CD4-positive, CD25-positive, alpha-beta regulatory T cell (primary cell): ENCODE data around the gene ZP2. TPM values are rescaled to one million over a fixed set of nuclear protein-coding genes. Genes with fewer than 3 reads are reported as not detected.

Experiments used
- ATAC-seq, 2 donors: fragments of 150-1000 bp; cut with Tn5 transposase; one replicate each; pipeline ENCODE4 v1.10.0; 2021; ENCODE audit warnings: low read depth in 2 of 2, moderate number of reproducible peaks in 2 of 2, moderate library complexity in 1 of 2
- DNase-seq, 3 donors: peaks; one replicate each; pipeline versions ENCODE4 v3.0.0 to v3.0.0-alpha.2; 2012 to 2022; ENCODE audit warnings: mixed read lengths in 1 of 3
- H3K27ac ChIP-seq: one replicate; pipeline ENCODE4 v1.7.0; 2013; ENCODE audit warnings: mild to moderate bottlenecking, low read length; ENCODE audit not compliant: insufficient read depth, poor library complexity, severe bottlenecking
- H3K27me3 ChIP-seq: one replicate; pipeline ENCODE4 v1.7.0; 2013; ENCODE audit warnings: low read length; ENCODE audit not compliant: control insufficient read depth, insufficient read depth
- H3K36me3 ChIP-seq: one replicate; pipeline ENCODE4 v1.7.0; 2013; ENCODE audit warnings: mild to moderate bottlenecking, low read length, moderate library complexity; ENCODE audit not compliant: control insufficient read depth, insufficient read depth
- H3K4me1 ChIP-seq: 2 replicates; pipeline ENCODE4 v1.7.0; 2013; ENCODE audit warnings: mild to moderate bottlenecking, low read length; ENCODE audit not compliant: insufficient read depth, control insufficient read depth, poor library complexity, severe bottlenecking
- H3K4me3 ChIP-seq: one replicate; pipeline ENCODE4 v1.7.0; 2013; ENCODE audit warnings: low read depth, mild to moderate bottlenecking, low read length, moderate library complexity
- H3K9me3 ChIP-seq, 2 experiments: 1 replicate in 1 of 2; 2 replicates in 1 of 2; pipeline ENCODE4 v1.7.0; 2013; ENCODE audit warnings: low read length in 2 of 2, mild to moderate bottlenecking in 1 of 2, moderate library complexity in 1 of 2; ENCODE audit not compliant: control insufficient read depth in 2 of 2
- H3K27ac Mint-ChIP-seq, 3 donors: one replicate each; pipeline ENCODE4 v1.8.0; 2020 to 2022; ENCODE audit warnings: mild to moderate bottlenecking in 3 of 3, mixed read lengths in 3 of 3, moderate library complexity in 2 of 3
- H3K27me3 Mint-ChIP-seq: one replicate; pipeline ENCODE4 v1.8.0; 2022; ENCODE audit warnings: mild to moderate bottlenecking, mixed read lengths
- H3K36me3 Mint-ChIP-seq: one replicate; pipeline ENCODE4 v1.8.0; 2020; ENCODE audit warnings: mixed read lengths
- H3K4me1 Mint-ChIP-seq, 4 donors: one replicate each; pipeline ENCODE4 v1.8.0; 2020 to 2022; ENCODE audit warnings: mixed read lengths in 4 of 4, mild to moderate bottlenecking in 1 of 4
- H3K4me3 Mint-ChIP-seq, 4 donors: one replicate each; pipeline ENCODE4 v1.8.0; 2020 to 2022; ENCODE audit warnings: mild to moderate bottlenecking in 4 of 4, mixed read lengths in 4 of 4, moderate library complexity in 3 of 4
- H3K9me3 Mint-ChIP-seq, 7 donors: one replicate each; pipeline ENCODE4 v1.8.0; 2020 to 2022; ENCODE audit warnings: mixed read lengths in 7 of 7, mild to moderate bottlenecking in 3 of 7, moderate library complexity in 2 of 7
- polyA plus RNA-seq, 4 donors: library from polyadenylated mRNA; unstranded; fragments of 300-500 nt; fragmentation: Illumina TruSeq; gene quantifications; one replicate each; pipeline ENCODE4 v1.2.3, GENCODE V29; 2021
- total RNA-seq: library from RNA; stranded (reverse); gene quantifications from one replicate; pipeline ENCODE4 v1.2.3, GENCODE V29; 2022

ZP2 gene
- total and polyA plus RNA-seq, 5 donors from 2014 or later, result not detected

DNA sequence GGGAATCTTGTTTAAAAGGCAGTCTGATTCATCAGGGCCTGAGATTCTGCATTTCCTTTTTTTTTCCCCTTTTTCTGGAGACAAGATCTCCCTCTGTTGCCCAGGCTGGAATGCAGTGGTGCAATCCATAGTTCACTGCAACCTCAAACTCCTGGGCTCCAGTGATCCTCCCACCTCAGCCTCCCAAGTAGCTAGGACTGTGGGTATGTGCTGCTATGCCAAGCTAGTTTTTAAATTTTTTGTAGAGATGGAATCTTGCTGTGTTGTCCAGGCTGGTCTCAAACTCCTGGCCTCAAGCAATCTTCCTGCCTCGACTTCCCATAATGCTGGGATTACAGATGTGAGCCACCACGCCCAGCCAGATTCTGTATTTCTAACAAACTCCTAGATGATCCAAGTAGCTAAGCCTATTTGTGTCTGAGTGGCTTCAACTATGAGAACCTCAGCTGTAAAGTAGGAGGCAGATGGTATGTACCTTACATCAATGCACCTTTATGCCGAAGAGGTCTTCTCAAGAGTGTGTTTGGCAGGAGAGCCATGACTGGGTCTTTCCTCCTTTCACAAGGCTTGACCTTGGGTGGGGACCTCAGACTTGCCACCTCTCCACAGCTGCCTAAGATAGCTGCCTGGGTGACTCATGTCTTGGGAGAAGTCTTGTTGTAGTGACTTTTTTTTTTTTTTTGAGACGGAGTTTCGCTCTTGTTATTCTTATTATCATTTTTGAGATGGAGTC lies 42.0 kb downstream of the ZP2 start:
- Mint-ChIP-seq H3K36me3 (peaks cover 35% of the 10 kb centered on the region), H3K27ac (no peak overlapping the region), H3K4me1 (peaks cover 5 to 11% (median 7%) of the 10 kb centered on the region in 4 donors), H3K4me3 (no peak overlapping the region), H3K27me3 (no peaks in the 10 kb centered on the region), H3K9me3 (peaks cover 0 to 4% (median 0%) of the 10 kb centered on the region in 7 donors)
- DNase-seq (no peak), ATAC-seq (no peak)
- H3K27me3 ChIP-seq, result no peaks in the 10 kb centered on the region
- H3K9me3 ChIP-seq, result no peaks in the 10 kb centered on the region
- H3K36me3 ChIP-seq, result peaks cover 43% of the 10 kb centered on the region
- no peaks in the 10 kb centered on the region for H3K4me1 ChIP-seq
- no peak overlapping the region for H3K4me3 ChIP-seq
- no peak overlapping the region for H3K27ac ChIP-seq

DNA sequence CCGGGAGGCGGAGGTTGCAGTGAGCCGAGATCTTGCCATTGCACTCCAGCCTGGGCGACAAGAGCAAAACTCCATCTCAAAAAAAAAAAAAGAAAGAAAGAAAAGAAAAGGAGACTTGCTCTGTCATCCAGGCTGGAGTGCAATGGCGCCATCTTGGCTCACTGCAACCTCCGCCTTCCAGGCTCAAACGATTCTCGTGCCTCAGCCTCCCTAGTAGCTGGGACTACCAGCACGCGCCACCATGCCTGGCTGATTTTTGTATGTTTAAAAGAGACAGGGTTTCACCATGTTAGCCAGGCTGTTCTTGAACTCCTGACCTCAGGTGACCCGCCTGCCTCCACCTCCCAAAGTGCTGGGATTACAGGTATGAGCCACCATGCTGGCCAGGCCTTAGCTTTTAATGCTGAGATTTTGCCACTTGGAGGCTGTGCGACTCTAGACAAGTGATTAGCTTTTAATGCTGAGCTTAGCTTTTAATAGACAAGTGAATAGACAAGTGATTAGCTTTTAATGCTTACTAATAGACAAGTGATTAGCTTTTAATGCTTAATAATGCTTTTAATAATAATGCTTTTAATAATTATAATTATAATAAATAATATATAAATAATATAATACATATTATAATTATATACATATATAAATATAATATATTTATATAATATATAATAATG lies 43.3 kb downstream of the ZP2 start:
- Mint-ChIP-seq H3K4me3 (no peak overlapping the region), H3K27ac (no peak overlapping the region), H3K27me3 (no peaks in the 10 kb centered on the region), H3K9me3 (peaks cover 0 to 4% (median 0%) of the 10 kb centered on the region in 7 donors), H3K4me1 (peaks cover 7 to 11% (median 10%) of the 10 kb centered on the region in 4 donors), H3K36me3 (peaks cover 38% of the 10 kb centered on the region)
- no peak overlapping the region for H3K4me3 ChIP-seq
- no peaks in the 10 kb centered on the region for H3K9me3 ChIP-seq
- no peak for ATAC-seq
- H3K27ac ChIP-seq, result no peak overlapping the region
- H3K4me1 ChIP-seq, result no peaks in the 10 kb centered on the region
- H3K27me3 ChIP-seq, result no peaks in the 10 kb centered on the region
- DNase-seq, result peak in 1 of 3 donors; percentile 20
- peaks cover 38% of the 10 kb centered on the region for H3K36me3 ChIP-seq

DNA sequence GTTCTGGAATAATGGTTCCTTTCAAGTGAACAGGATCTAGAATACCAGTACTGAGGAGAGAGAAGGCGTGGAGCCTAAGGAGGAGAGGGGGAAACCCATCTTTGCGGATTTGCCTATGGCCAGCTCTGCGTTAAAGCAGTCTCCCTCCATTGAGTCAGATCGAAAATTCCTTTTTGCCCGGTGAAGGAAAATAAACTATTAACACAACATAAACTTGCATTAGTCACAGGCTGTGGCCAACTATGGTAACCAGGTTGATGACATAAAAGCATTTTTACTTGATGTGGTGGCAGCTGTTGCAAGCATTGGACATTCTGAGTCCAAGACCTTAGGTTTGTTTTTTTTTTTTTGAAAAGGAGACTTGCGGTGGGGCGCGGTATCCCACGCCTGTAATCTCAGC lies 44.0 kb downstream of the ZP2 start:
- Histone ChIP-seq H3K36me3 (peaks cover 34% of the 10 kb centered on the region), H3K27ac (no peak overlapping the region), H3K27me3 (no peaks in the 10 kb centered on the region), H3K4me3 (no peak overlapping the region), H3K9me3 (no peaks in the 10 kb centered on the region), H3K4me1 (no peaks in the 10 kb centered on the region)
- DNase-seq (no peak), ATAC-seq (no peak)
- Mint-ChIP-seq H3K4me1 (peaks cover 11 to 16% (median 13%) of the 10 kb centered on the region in 4 donors), H3K9me3 (peaks cover 0 to 4% (median 0%) of the 10 kb centered on the region in 7 donors), H3K27me3 (no peaks in the 10 kb centered on the region), H3K36me3 (peaks cover 37% of the 10 kb centered on the region), H3K27ac (no peak overlapping the region), H3K4me3 (no peak overlapping the region)

DNA sequence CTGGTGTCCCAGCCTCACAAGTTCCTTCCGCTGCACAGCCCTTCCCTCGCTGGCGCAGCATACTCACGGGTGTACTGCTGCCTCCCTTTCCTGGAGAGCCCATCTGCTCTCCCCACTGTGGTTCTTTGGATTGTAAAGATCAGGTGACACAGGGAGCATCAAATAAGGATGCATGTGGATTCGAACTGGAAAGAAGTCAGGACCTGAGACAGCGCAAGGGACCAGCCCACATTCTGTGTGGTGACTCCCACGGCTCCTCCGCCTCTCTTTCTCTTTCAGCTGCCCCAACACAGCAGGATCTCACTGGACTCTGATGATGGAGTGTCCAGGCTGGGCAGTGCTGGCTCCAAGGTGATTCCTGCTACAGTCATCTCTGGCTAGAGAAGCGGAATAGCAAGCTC lies 44.8 kb downstream of the ZP2 start:
- H3K9me3 ChIP-seq, result no peaks in the 10 kb centered on the region
- Mint-ChIP-seq H3K27ac (no peak overlapping the region), H3K36me3 (peaks cover 38% of the 10 kb centered on the region), H3K9me3 (peaks cover 0 to 4% (median 0%) of the 10 kb centered on the region in 7 donors), H3K27me3 (no peaks in the 10 kb centered on the region), H3K4me1 (peaks cover 14 to 17% (median 15%) of the 10 kb centered on the region in 4 donors), H3K4me3 (no peak overlapping the region)
- ATAC-seq (no peak), DNase-seq (no peak)
- no peaks in the 10 kb centered on the region for H3K4me1 ChIP-seq
- no peaks in the 10 kb centered on the region for H3K27me3 ChIP-seq
- no peak overlapping the region for H3K27ac ChIP-seq
- peaks cover 30% of the 10 kb centered on the region for H3K36me3 ChIP-seq
- no peak overlapping the region for H3K4me3 ChIP-seq

DNA sequence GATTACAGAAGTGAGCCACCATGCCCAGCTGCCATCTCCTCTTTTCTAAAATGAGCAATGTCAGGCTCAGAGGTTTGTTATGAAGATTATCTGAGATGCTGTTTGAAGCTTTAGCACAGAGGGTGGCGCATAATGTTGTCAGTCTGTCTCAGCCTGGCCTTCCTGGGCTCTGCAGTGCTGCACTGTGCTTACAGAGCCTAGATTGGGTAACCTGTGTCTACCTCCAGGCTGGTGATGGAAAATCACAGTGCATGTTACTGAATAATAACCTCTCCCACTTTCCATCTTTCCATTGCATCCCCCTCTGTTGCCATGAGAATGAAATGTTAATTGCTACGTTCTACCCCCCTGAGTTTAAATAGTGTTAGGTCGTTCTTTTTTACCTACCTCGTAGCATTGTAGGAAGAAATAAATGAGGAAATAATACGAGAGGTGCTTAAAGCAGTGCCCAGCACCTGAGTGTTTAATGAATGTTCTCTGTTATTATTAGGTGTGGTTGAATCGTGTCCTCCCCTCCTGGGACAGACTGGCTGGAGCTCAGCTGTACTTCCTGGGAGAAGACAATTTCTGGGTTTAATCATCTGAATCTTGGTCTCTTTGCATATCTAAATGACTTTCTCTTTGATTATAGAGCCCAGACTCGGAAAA lies 46.7 kb downstream of the ZP2 start:
- peak overlapping the region in 1 of 3 donors; percentile 13 for H3K27ac Mint-ChIP-seq
- Histone ChIP-seq H3K27me3 (no peaks in the 10 kb centered on the region), H3K4me1 (peaks cover 3% of the 10 kb centered on the region), H3K4me3 (no peak overlapping the region), H3K27ac (no peak overlapping the region), H3K9me3 (no peaks in the 10 kb centered on the region), H3K36me3 (peaks cover 20% of the 10 kb centered on the region)
- DNase-seq (no peak), ATAC-seq (no peak)
- no peaks in the 10 kb centered on the region for H3K27me3 Mint-ChIP-seq
- H3K4me1 Mint-ChIP-seq, result peaks cover 13 to 29% (median 26%) of the 10 kb centered on the region in 4 donors
- H3K4me3 Mint-ChIP-seq, result peak overlapping the region in 1 of 4 donors; percentile 43
- peaks cover 0 to 4% (median 0%) of the 10 kb centered on the region in 7 donors for H3K9me3 Mint-ChIP-seq
- peaks cover 38% of the 10 kb centered on the region for H3K36me3 Mint-ChIP-seq

DNA sequence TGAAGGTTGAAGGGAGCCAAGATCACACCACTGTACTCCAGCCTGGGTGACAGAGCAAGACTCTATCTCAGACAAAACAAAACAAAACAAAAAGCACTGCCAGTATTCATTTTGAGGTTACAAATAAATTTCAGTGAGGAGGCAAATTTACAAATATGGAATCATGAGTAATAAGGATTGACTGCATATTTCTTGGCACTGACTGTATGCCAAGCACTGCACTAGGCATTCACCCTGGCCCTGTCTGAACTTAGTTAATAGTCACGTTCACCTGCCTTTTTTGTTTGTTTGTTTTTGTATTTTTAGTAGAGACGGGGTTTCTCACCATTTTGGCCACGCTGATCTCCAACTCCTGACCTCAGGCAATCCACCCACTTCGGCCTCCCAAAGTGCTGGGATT lies 47.8 kb downstream of the ZP2 start:
- H3K27me3 Mint-ChIP-seq, result no peaks in the 10 kb centered on the region
- peak overlapping the region in 2 of 4 donors; percentile 13 to 37 for H3K4me3 Mint-ChIP-seq
- H3K9me3 ChIP-seq, result no peaks in the 10 kb centered on the region
- H3K27ac ChIP-seq, result no peak overlapping the region
- H3K27me3 ChIP-seq, result no peaks in the 10 kb centered on the region
- H3K27ac Mint-ChIP-seq, result peak overlapping the region in 1 of 3 donors; percentile 53
- ATAC-seq, result no peak
- peaks cover 38% of the 10 kb centered on the region for H3K36me3 Mint-ChIP-seq
- H3K4me1 Mint-ChIP-seq, result peaks cover 13 to 38% (median 26%) of the 10 kb centered on the region in 4 donors
- peaks cover 20% of the 10 kb centered on the region for H3K36me3 ChIP-seq
- no peak for DNase-seq
- H3K4me3 ChIP-seq, result no peak overlapping the region
- peaks cover 11% of the 10 kb centered on the region for H3K4me1 ChIP-seq
- H3K9me3 Mint-ChIP-seq, result peaks cover 0 to 4% (median 0%) of the 10 kb centered on the region in 7 donors

DNA sequence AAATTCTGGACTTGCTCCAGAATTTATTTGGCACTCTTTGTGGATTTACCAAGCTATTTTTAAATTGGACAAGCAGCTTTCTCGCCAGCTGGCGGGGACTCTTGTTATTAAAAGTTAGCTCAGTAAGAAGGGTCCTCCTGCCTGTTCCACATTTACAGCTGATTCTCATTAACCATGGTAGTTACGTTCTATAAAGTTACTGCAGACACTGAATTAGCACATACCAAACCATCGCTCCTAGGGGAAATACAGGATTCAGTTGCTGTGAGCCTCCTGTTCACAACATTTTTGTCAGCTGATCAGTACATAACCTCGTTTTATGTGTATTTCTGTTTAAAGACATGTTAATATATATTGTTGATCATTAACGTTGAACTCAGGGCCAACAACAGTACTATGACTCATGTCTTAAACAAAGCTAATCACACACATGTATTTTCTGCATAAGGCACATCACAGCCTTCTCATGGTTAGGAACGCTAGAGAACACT lies 48.7 kb downstream of the ZP2 start:
- H3K4me3 Mint-ChIP-seq, result no peak overlapping the region

More for the DNA sequence above, 48.7 kb downstream of the ZP2 start:
- Mint-ChIP-seq H3K4me1 (peaks cover 13 to 45% (median 26%) of the 10 kb centered on the region in 4 donors), H3K27me3 (no peaks in the 10 kb centered on the region), H3K36me3 (peaks cover 38% of the 10 kb centered on the region), H3K9me3 (peaks cover 0 to 4% (median 0%) of the 10 kb centered on the region in 7 donors), H3K27ac (peak overlapping the region in 1 of 3 donors; percentile 53)
- H3K4me3 ChIP-seq, result no peak overlapping the region
- no peak for DNase-seq
- ATAC-seq, result no peak
- peaks cover 20% of the 10 kb centered on the region for H3K36me3 ChIP-seq
- H3K27me3 ChIP-seq, result no peaks in the 10 kb centered on the region
- no peak overlapping the region for H3K27ac ChIP-seq
- H3K9me3 ChIP-seq, result no peaks in the 10 kb centered on the region
- peaks cover 20% of the 10 kb centered on the region for H3K4me1 ChIP-seq
